ENCODE results near the gene HSPA1L. TPM values are rescaled to one million over a fixed set of nuclear protein-coding genes. Genes with fewer than 3 reads are reported as not detected.

The HSPA1L gene
- total and polyA plus RNA-seq, 7 donors, result 0.86 to 23.1 (median 3.3) TPM

Other genes starting within 250 kb of the HSPA1L start
Only the 30 nearest of the 40 such genes appear.
- 100 to 1,000 TPM; 317 to 370 (median 341) TPM for gene BAG6, start 162.6 kb downstream of the HSPA1L start, total RNA-seq
- gene BAG6, start 162.6 kb downstream of the HSPA1L start, polyA plus RNA-seq, result 100 to 1,000 TPM; 294 to 419 (median 302) TPM
- gene APOM, start 159.4 kb downstream of the HSPA1L start, total RNA-seq, result 1 to 10 TPM; 1.9 to 3.0 (median 2.3) TPM
- gene APOM, start 159.4 kb downstream of the HSPA1L start, polyA plus RNA-seq, result 1 to 10 TPM; 1.8 to 3.5 (median 2.0) TPM
- 10 to 100 TPM; 13.5 to 21.2 (median 16.1) TPM for gene C6orf47, start 154.5 kb downstream of the HSPA1L start, total RNA-seq
- 10 to 100 TPM; 19.4 to 36.0 (median 22.9) TPM for gene C6orf47, start 154.5 kb downstream of the HSPA1L start, polyA plus RNA-seq
- gene GPANK1, start 150.3 kb downstream of the HSPA1L start, total RNA-seq, result 10 to 100 TPM; 13.6 to 22.6 (median 15.3) TPM
- gene GPANK1, start 150.3 kb downstream of the HSPA1L start, polyA plus RNA-seq, result 10 to 100 TPM; 23.5 to 49.7 (median 24.2) TPM
- gene CSNK2B, start 149.2 kb downstream of the HSPA1L start, total RNA-seq, result 100 to 1,000 TPM; 102 to 129 (median 103) TPM
- 100 to 1,000 TPM; 151 to 208 (median 160) TPM for gene CSNK2B, start 149.2 kb downstream of the HSPA1L start, polyA plus RNA-seq
- 1 to 10 TPM; 1.7 to 8.4 (median 3.0) TPM for gene LY6G5B, start 145.3 kb downstream of the HSPA1L start, total RNA-seq
- 1 to 10 TPM; 2.5 to 2.9 (median 2.9) TPM for gene LY6G5B, start 145.3 kb downstream of the HSPA1L start, polyA plus RNA-seq
- 1 to 10 TPM in 3 of 4 donors, under 1 TPM in 1; 0.75 to 3.2 (median 2.3) TPM for gene LY6G5C, start 134.2 kb downstream of the HSPA1L start, total RNA-seq
- 1 to 10 TPM; 1.4 to 2.3 (median 1.9) TPM for gene LY6G5C, start 134.2 kb downstream of the HSPA1L start, polyA plus RNA-seq
- 10 to 100 TPM; 26.6 to 36.5 (median 30.5) TPM for gene ABHD16A, start 112.0 kb downstream of the HSPA1L start, total RNA-seq
- gene ABHD16A, start 112.0 kb downstream of the HSPA1L start, polyA plus RNA-seq, result 10 to 100 TPM; 34.4 to 56.6 (median 50.0) TPM
- gene LY6G6F, start 108.4 kb downstream of the HSPA1L start, total RNA-seq, result not detected
- under 1 TPM in 1 of 3 donors, not detected in 2; 0.05 TPM for gene LY6G6F, start 108.4 kb downstream of the HSPA1L start, polyA plus RNA-seq
- gene LY6G6D, start 99.9 kb downstream of the HSPA1L start, total RNA-seq, result not detected
- gene LY6G6D, start 99.9 kb downstream of the HSPA1L start, polyA plus RNA-seq, result not detected
- gene LY6G6C, start 93.5 kb downstream of the HSPA1L start, total RNA-seq, result not detected
- not detected for gene LY6G6C, start 93.5 kb downstream of the HSPA1L start, polyA plus RNA-seq
- gene MPIG6B, start 91.9 kb downstream of the HSPA1L start, total RNA-seq, result under 1 TPM; 0.10 to 0.37 (median 0.22) TPM
- under 1 TPM in 1 of 3 donors, not detected in 2; 0.04 TPM for gene MPIG6B, start 91.9 kb downstream of the HSPA1L start, polyA plus RNA-seq
- 10 to 100 TPM in 2 of 4 donors, 1 to 10 TPM in 2; 8.4 to 16.2 (median 10.2) TPM for gene DDAH2, start 86.0 kb downstream of the HSPA1L start, total RNA-seq
- gene DDAH2, start 86.0 kb downstream of the HSPA1L start, polyA plus RNA-seq, result 10 to 100 TPM in 2 of 3 donors, 1 to 10 TPM in 1; 6.3 to 13.8 (median 11.3) TPM
- 10 to 100 TPM; 29.1 to 51.2 (median 41.9) TPM for gene CLIC1, start 78.8 kb downstream of the HSPA1L start, total RNA-seq
- gene CLIC1, start 78.8 kb downstream of the HSPA1L start, polyA plus RNA-seq, result 10 to 100 TPM; 20.6 to 85.9 (median 35.1) TPM
- gene MSH5, start 75.3 kb downstream of the HSPA1L start, total RNA-seq, result 1 to 10 TPM; 1.7 to 3.0 (median 1.8) TPM
- 1 to 10 TPM; 1.4 to 2.7 (median 1.7) TPM for gene MSH5, start 75.3 kb downstream of the HSPA1L start, polyA plus RNA-seq
- gene SAPCD1, start 52.6 kb downstream of the HSPA1L start, total RNA-seq, result under 1 TPM in 1 of 4 donors, not detected in 3; 0.59 TPM
- under 1 TPM; 0.13 to 0.78 (median 0.23) TPM for gene SAPCD1, start 52.6 kb downstream of the HSPA1L start, polyA plus RNA-seq
- 1 to 10 TPM; 5.2 to 8.0 (median 7.5) TPM for gene VWA7, start 38.0 kb downstream of the HSPA1L start, total RNA-seq
- 1 to 10 TPM in 2 of 3 donors, under 1 TPM in 1; 0.76 to 3.5 (median 1.8) TPM for gene VWA7, start 38.0 kb downstream of the HSPA1L start, polyA plus RNA-seq
- gene VARS1, start 19.5 kb downstream of the HSPA1L start, total RNA-seq, result 100 to 1,000 TPM in 1 of 4 donors, 10 to 100 TPM in 3; 53.2 to 108 (median 76.1) TPM
- 10 to 100 TPM; 43.9 to 70.4 (median 57.4) TPM for gene VARS1, start 19.5 kb downstream of the HSPA1L start, polyA plus RNA-seq
- gene LSM2, start 8.3 kb downstream of the HSPA1L start, total RNA-seq, result 10 to 100 TPM; 19.5 to 42.9 (median 28.7) TPM
- 10 to 100 TPM; 35.3 to 92.1 (median 44.2) TPM for gene LSM2, start 8.3 kb downstream of the HSPA1L start, polyA plus RNA-seq
- 100 to 1,000 TPM; 241 to 940 (median 407) TPM for gene HSPA1A, start 260 bp upstream of the HSPA1L start, total RNA-seq
- 100 to 1,000 TPM in 2 of 3 donors, 10 to 100 TPM in 1; 37.1 to 319 (median 203) TPM for gene HSPA1A, start 260 bp upstream of the HSPA1L start, polyA plus RNA-seq
- gene HSPA1B, start 12.5 kb upstream of the HSPA1L start, total RNA-seq, result 100 to 1,000 TPM; 199 to 721 (median 347) TPM
- gene HSPA1B, start 12.5 kb upstream of the HSPA1L start, polyA plus RNA-seq, result 100 to 1,000 TPM in 2 of 3 donors, 10 to 100 TPM in 1; 19.4 to 148 (median 104) TPM
- gene NEU1, start 47.5 kb upstream of the HSPA1L start, total RNA-seq, result 10 to 100 TPM; 14.2 to 20.6 (median 18.6) TPM
- 10 to 100 TPM; 25.2 to 39.8 (median 29.4) TPM for gene NEU1, start 47.5 kb upstream of the HSPA1L start, polyA plus RNA-seq
- gene SLC44A4, start 63.7 kb upstream of the HSPA1L start, total RNA-seq, result under 1 TPM in 2 of 4 donors, not detected in 2; 0.23 to 0.24 TPM
- under 1 TPM; 0.03 to 0.14 (median 0.08) TPM for gene SLC44A4, start 63.7 kb upstream of the HSPA1L start, polyA plus RNA-seq
- gene EHMT2, start 82.4 kb upstream of the HSPA1L start, total RNA-seq, result 10 to 100 TPM in 1 of 4 donors, 1 to 10 TPM in 3; 6.8 to 14.2 (median 7.7) TPM
- 10 to 100 TPM in 2 of 3 donors, 1 to 10 TPM in 1; 8.4 to 20.8 (median 13.4) TPM for gene EHMT2, start 82.4 kb upstream of the HSPA1L start, polyA plus RNA-seq
- gene ZBTB12, start 86.8 kb upstream of the HSPA1L start, total RNA-seq, result 1 to 10 TPM; 1.1 to 2.6 (median 1.8) TPM
- gene ZBTB12, start 86.8 kb upstream of the HSPA1L start, polyA plus RNA-seq, result 1 to 10 TPM; 2.2 to 4.6 (median 2.9) TPM
- 1 to 10 TPM; 1.5 to 5.5 (median 3.5) TPM for gene C2, start 112.4 kb upstream of the HSPA1L start, total RNA-seq
- 1 to 10 TPM in 1 of 3 donors, under 1 TPM in 2; 0.77 to 1.2 (median 0.99) TPM for gene C2, start 112.4 kb upstream of the HSPA1L start, polyA plus RNA-seq
- gene CFB, start 130.8 kb upstream of the HSPA1L start, total RNA-seq, result 1 to 10 TPM; 2.5 to 5.8 (median 3.4) TPM
- gene CFB, start 130.8 kb upstream of the HSPA1L start, polyA plus RNA-seq, result 1 to 10 TPM; 1.6 to 2.3 (median 1.8) TPM
- 10 to 100 TPM; 47.2 to 52.3 (median 48.7) TPM for gene NELFE, start 143.7 kb upstream of the HSPA1L start, total RNA-seq
- gene NELFE, start 143.7 kb upstream of the HSPA1L start, polyA plus RNA-seq, result 10 to 100 TPM; 44.3 to 86.9 (median 85.4) TPM
- gene SKIC2, start 143.9 kb upstream of the HSPA1L start, total RNA-seq, result 10 to 100 TPM; 27.9 to 31.0 (median 29.2) TPM
- 10 to 100 TPM; 26.9 to 36.6 (median 31.8) TPM for gene SKIC2, start 143.9 kb upstream of the HSPA1L start, polyA plus RNA-seq
- gene DXO, start 156.9 kb upstream of the HSPA1L start, total RNA-seq, result 10 to 100 TPM in 2 of 4 donors, 1 to 10 TPM in 2; 7.4 to 12.9 (median 9.9) TPM
- gene DXO, start 156.9 kb upstream of the HSPA1L start, polyA plus RNA-seq, result 10 to 100 TPM in 1 of 3 donors, 1 to 10 TPM in 2; 8.0 to 20.6 (median 9.2) TPM